Esophagus squamous epithelium (tissue), 5 donors: ENCODE results near the gene LCOR. TPM values are rescaled to one million over a fixed set of nuclear protein-coding genes. Genes with fewer than 3 reads are reported as not detected.

Experiments
- DNase-seq: peaks from one replicate; lab custom pipeline; 2025; lab: John Stamatoyannopoulos, UW
- H3K27ac ChIP-seq, 4 donors: fragments of 200-600 bp; sonication (generic); one replicate each; pipeline ENCODE4 v1.5.1; 2016 to 2019; ENCODE audit warnings: mild to moderate bottlenecking in 1 of 4
- H3K27me3 ChIP-seq, 4 donors: fragments of 200-600 bp; sonication (generic); 1 replicate in 3 of 4; 2 replicates in 1 of 4; pipeline versions ENCODE4 v1.5.1 to v1.6.0; 2017 to 2021; ENCODE audit warnings: antibody characterized with exemption in 1 of 4
- H3K36me3 ChIP-seq, 3 donors: fragments of 200-600 bp; sonication (generic); one replicate each; pipeline ENCODE4 v1.5.1; 2016 to 2019
- H3K4me1 ChIP-seq, 3 donors: fragments of 200-600 bp; sonication (generic); one replicate each; pipeline ENCODE4 v1.5.1; 2017 to 2019
- H3K4me3 ChIP-seq, 4 donors: fragments of 200-600 bp; sonication (generic); 1 replicate in 3 of 4; 2 replicates in 1 of 4; pipeline ENCODE4 v1.5.1; 2016 to 2019; ENCODE audit warnings: mild to moderate bottlenecking in 2 of 4, moderate library complexity in 1 of 4
- H3K9me3 ChIP-seq, 3 donors: fragments of 200-600 bp; sonication (generic); one replicate each; pipeline ENCODE4 v1.5.1; 2016 to 2019
- POLR2A ChIP-seq, 4 donors: fragments of 450-650 bp; IDR thresholded peaks; one replicate each; pipeline ENCODE4 v1.6.1; 2017; ENCODE audit warnings: antibody characterized with exemption in 4 of 4, mild to moderate bottlenecking in 4 of 4, moderate library complexity in 3 of 4
- WGBS, 2 donors: methylation state at CpG; one replicate each; pipeline ENCODE4 v1.1.5; 2018; 5-methylcytosine and 5-hydroxymethylcytosine counted together
- intact Hi-C: fragments of 100-400 bp; cut with DNase I; formaldehyde crosslinking; loops from one replicate; pipeline ENCODE4 v1.15.0; 2022
- total RNA-seq, 4 donors: library from RNA; depleted of rRNA; stranded (reverse); fragments of >200 nt; gene quantifications; one replicate each; pipeline ENCODE4 v1.1.0, GENCODE V29; 2016
- TF ChIP-seq, protein P1 (sequence below), 6 experiments: fragments of 450-650 bp in 4 of 6; fragments of 200-600 bp in 2 of 6; sonication (generic) in 2 of 6; IDR thresholded peaks; one replicate each; pipeline ENCODE4 v1.5.1; 2016 to 2019; ENCODE audit warnings: antibody characterized with exemption in 6 of 6, mild to moderate bottlenecking in 4 of 6, moderate library complexity in 4 of 6
- donor health status: DM: yes; HTN: yes; CAD: no.

LCOR gene
- total RNA-seq, 4 donors from 2014 or later: 16.9 to 112 (median 30.4) TPM

DNA sequence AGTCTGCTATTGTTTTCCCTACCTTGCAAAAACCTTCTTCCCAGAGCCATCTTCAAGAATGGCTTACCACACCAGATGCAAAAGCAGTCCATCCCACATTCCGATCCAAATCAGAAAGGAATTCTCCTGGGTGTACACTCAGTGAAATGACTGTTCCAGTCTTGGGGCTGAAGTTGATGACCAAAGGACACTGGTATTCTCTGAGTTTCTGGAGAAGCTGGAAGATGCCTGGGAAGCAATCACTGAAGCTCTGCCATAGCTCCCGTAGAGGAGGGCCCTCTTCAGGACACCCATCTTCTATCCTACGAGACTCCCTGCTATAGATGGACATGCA, 155.7 kb downstream of the LCOR start:
- Histone ChIP-seq H3K4me3 (no peak overlapping the region), H3K4me1 (peaks cover 0 to 43% (median 0%) of the 10 kb centered on the region in 3 donors), H3K9me3 (no peaks in the 10 kb centered on the region), H3K27me3 (no peaks in the 10 kb centered on the region), H3K27ac (peak overlapping the region in 2 of 4 donors; percentile 18 to 52), H3K36me3 (peaks cover 0 to 4% (median 0%) of the 10 kb centered on the region in 3 donors)
- WGBS, 2 donors: 79 to 100% methylated on average over 2 of the region's 3 CpGs
- no peak for TF ChIP-seq POLR2A (IDR thresholded peaks at IDR 0.05)
- TF ChIP-seq, protein P1, sequence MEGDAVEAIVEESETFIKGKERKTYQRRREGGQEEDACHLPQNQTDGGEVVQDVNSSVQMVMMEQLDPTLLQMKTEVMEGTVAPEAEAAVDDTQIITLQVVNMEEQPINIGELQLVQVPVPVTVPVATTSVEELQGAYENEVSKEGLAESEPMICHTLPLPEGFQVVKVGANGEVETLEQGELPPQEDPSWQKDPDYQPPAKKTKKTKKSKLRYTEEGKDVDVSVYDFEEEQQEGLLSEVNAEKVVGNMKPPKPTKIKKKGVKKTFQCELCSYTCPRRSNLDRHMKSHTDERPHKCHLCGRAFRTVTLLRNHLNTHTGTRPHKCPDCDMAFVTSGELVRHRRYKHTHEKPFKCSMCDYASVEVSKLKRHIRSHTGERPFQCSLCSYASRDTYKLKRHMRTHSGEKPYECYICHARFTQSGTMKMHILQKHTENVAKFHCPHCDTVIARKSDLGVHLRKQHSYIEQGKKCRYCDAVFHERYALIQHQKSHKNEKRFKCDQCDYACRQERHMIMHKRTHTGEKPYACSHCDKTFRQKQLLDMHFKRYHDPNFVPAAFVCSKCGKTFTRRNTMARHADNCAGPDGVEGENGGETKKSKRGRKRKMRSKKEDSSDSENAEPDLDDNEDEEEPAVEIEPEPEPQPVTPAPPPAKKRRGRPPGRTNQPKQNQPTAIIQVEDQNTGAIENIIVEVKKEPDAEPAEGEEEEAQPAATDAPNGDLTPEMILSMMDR (IDR thresholded peaks at IDR 0.05): no peak
- intact Hi-C loops: no loop called here
- DNase-seq: no peak

DNA sequence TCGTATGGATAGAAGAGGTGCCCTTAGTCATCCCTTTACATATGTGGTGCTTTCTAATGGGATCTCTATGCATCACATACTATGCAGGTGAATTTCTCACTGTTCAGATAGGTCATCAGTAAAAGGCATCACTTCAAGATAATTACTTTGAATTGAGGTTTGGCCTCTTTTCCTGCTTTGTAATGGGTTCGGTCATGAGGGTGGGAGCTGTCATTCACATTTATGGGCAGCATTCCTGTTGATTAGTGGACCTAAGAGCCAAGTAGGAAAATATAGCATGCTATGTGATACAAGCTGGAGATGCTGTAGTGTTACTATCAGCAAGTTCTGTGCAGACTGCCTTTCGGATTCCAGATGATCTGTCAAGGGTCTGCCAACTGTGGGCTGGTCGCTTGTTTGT, 156.3 kb downstream of the LCOR start:
- intact Hi-C loops: no loop called here
- H3K36me3 ChIP-seq: no peaks in the 10 kb centered on the region
- H3K27me3 ChIP-seq: no peaks in the 10 kb centered on the region
- H3K9me3 ChIP-seq: no peaks in the 10 kb centered on the region
- H3K27ac ChIP-seq: peak overlapping the region in 1 of 4 donors; percentile 59
- peaks cover 0 to 43% (median 0%) of the 10 kb centered on the region in 3 donors for H3K4me1 ChIP-seq
- TF ChIP-seq, protein P1 (IDR thresholded peaks at IDR 0.05): no peak
- no peak for TF ChIP-seq POLR2A (IDR thresholded peaks at IDR 0.05)
- H3K4me3 ChIP-seq: no peak overlapping the region
- WGBS, 2 donors: 74 to 76% methylated on average over 4 of the region's 4 CpGs
- no peak for DNase-seq

DNA sequence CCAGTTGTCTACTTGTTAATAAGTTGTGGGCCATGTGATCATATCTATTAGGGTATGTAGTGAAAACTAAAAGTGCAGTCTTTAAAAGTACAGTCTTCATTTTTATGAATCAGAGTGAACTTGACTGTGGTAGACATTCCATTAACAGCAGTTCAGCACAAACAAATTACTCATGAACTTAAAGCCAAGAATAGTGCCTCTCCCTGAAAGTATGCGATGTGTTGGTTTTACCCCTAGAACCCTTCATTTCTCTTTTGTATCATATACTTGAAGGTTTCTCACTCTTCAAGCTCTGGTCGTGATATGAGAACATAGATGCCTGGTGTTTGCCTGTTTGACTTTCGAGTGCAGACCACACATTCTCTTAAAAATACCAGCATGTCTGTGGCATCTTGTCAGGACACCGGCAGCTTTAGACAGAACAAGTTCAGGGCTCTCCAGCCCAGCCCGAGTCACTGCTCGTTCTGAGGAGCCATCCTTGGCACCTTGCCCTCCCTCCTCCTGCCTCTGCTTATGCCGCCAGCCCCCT, 159.3 kb downstream of the LCOR start:
- Histone ChIP-seq H3K9me3 (no peaks in the 10 kb centered on the region), H3K27ac (peak overlapping the region in 1 of 4 donors; percentile 3), H3K27me3 (no peaks in the 10 kb centered on the region), H3K4me1 (peaks cover 0 to 39% (median 0%) of the 10 kb centered on the region in 3 donors), H3K36me3 (no peaks in the 10 kb centered on the region), H3K4me3 (no peak overlapping the region)
- no peak for DNase-seq
- WGBS, 2 donors: 42 to 51% methylated on average over 6 to 7 of the region's 7 CpGs
- intact Hi-C loops: no loop called here
- TF ChIP-seq, protein P1 (IDR thresholded peaks at IDR 0.05): no peak
- no peak for TF ChIP-seq POLR2A (IDR thresholded peaks at IDR 0.05)

DNA sequence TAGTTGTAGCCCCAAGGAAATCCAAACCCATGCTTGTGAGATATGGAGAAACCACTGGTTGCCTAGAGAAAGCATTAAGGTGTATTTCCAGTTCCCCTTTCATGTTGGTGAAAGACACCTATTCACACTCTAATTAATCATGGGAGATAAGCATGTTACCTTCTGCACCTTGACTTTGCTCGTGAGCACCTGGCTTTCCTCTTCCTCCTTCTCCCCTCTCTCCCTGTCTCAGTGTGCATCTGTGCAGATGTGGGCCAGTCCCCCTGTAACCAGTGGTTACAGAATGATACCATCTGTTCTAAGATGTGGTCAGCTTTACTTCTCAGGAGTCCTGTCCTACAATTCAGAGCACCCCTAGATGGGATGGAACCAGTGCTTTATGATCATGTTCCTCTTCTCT, 160.6 kb downstream of the LCOR start:
- Histone ChIP-seq H3K27me3 (no peaks in the 10 kb centered on the region), H3K36me3 (no peaks in the 10 kb centered on the region), H3K4me3 (no peak overlapping the region), H3K27ac (no peak overlapping the region), H3K4me1 (peaks cover 0 to 26% (median 0%) of the 10 kb centered on the region in 3 donors), H3K9me3 (no peaks in the 10 kb centered on the region)
- DNase-seq: no peak
- intact Hi-C loops: no loop called here
- WGBS, 2 donors: 59 to 75% methylated on average over 1 of the region's 1 CpG
- TF ChIP-seq, protein P1 (IDR thresholded peaks at IDR 0.05): no peak
- TF ChIP-seq POLR2A (IDR thresholded peaks at IDR 0.05): no peak

DNA sequence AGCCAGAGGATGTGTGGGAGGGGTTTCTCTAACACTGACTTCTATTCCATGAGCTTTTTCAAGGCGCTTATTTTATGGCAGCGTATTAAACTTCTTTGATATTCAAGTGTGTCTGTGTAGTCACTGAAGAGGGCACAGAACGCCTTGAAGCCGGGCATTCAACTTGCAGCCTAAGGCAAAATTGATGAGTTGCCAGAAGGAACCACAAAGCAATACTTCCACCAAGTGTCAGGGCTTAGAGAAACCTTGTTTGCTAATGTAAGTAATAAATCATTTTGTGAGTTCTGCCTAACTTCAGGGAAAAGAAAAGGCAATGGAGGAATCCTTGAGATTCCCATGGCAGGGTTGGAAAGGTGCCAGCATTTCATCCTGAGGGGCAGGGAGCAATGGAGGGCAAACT, 163.8 kb downstream of the LCOR start:
- intact Hi-C loops: no loop called here
- no peak for DNase-seq
- Histone ChIP-seq H3K36me3 (no peaks in the 10 kb centered on the region), H3K27ac (no peak overlapping the region), H3K4me3 (no peak overlapping the region), H3K27me3 (no peaks in the 10 kb centered on the region), H3K4me1 (peaks cover 0 to 9% (median 0%) of the 10 kb centered on the region in 3 donors), H3K9me3 (no peaks in the 10 kb centered on the region)
- TF ChIP-seq, protein P1 (IDR thresholded peaks at IDR 0.05): no peak
- TF ChIP-seq POLR2A (IDR thresholded peaks at IDR 0.05): no peak
- 47 to 56% methylated on average over 3 to 4 of the region's 4 CpGs for WGBS, 2 donors
